ENCODE results near the gene PNPLA2.

Gene PNPLA2

DNA sequence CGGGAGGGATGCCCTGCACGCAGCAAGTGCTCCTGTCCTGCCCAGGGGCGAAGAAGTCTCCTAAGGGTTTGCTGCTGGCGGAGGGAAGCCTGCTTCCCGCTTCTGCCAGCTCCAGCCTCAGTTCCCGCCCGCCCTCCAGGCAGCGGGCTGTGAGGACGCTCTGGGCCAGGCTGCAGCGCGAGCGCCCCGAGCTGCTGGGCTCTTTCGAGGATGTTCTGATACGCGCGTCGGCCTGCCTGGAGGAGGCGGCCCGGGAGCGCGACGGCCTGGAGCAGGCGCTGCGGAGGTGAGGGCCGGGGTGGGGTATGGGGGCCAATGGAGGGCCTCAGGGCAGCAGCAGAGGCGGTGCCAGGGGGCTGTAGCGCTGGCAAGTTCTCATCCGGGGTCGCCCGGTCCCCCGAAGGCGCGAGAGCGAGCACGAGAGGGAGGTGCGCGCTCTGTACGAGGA, 11.2 kb downstream of the PNPLA2 start:
- TF ChIP-seq, protein P1, sequence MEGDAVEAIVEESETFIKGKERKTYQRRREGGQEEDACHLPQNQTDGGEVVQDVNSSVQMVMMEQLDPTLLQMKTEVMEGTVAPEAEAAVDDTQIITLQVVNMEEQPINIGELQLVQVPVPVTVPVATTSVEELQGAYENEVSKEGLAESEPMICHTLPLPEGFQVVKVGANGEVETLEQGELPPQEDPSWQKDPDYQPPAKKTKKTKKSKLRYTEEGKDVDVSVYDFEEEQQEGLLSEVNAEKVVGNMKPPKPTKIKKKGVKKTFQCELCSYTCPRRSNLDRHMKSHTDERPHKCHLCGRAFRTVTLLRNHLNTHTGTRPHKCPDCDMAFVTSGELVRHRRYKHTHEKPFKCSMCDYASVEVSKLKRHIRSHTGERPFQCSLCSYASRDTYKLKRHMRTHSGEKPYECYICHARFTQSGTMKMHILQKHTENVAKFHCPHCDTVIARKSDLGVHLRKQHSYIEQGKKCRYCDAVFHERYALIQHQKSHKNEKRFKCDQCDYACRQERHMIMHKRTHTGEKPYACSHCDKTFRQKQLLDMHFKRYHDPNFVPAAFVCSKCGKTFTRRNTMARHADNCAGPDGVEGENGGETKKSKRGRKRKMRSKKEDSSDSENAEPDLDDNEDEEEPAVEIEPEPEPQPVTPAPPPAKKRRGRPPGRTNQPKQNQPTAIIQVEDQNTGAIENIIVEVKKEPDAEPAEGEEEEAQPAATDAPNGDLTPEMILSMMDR (IDR thresholded peaks at IDR 0.05; ENCODE audit: low read depth, low read length, missing control alignments): no peak
- in situ Hi-C loops (cut with HindIII; ENCODE audit: low pct_ligation_motif_present, low sequenced_read_pairs): no loop called here
- Histone ChIP-seq H3K4me3 (ENCODE audit: low read depth, low read length) (peak overlapping the region; percentile 42), H3K27me3 (replicated peaks) (no peaks in the 10 kb centered on the region), H3K27ac (no peak overlapping the region), H3K36me3 (replicated peaks) (peaks cover 7% of the 10 kb centered on the region)
- DNase-seq: no peak

DNA sequence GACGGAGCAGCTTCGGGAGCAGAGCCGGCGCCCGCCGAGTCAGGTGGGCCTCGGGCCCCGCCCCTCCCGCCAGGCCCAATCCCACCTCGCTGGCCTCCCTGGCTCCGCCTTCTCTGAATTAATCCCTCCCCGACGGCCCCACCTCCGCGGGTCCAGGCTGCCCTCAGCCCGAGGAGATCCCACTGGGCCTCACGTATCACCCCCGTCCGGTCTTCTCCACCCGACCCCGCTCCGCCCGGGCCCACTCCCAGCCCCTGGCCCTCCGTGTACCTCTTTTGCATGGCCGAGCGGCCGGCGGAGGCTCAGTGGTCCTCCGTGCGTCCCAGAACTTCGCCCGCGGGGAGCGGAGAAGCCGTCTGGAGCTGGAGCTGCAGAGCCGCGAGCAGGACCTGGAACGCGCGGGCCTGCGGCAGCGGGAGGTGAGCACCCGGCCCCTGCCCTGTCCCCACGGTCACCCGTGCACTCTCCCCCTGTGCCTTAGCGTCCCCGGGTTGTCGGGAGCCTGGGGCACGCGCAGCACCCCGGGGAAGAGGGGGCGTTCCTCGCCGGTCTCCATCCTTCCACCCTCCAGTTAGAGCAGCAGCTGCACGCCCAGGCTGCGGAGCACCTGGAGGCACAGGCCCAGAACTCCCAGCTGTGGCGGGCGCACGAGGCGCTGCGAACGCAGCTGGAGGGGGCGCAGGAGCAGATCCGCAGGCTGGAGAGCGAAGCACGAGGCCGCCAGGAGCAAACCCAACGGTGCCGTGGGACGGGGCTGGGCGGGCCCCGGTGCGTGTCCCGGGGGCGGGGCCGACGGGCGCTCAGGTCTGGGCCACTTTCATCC, 11.8 kb downstream of the PNPLA2 start:
- in situ Hi-C loops (cut with HindIII; ENCODE audit: low pct_ligation_motif_present, low sequenced_read_pairs): no loop called here
- peak; percentile 51 for DNase-seq
- no peaks in the 10 kb centered on the region for H3K27me3 ChIP-seq (replicated peaks)

DNA sequence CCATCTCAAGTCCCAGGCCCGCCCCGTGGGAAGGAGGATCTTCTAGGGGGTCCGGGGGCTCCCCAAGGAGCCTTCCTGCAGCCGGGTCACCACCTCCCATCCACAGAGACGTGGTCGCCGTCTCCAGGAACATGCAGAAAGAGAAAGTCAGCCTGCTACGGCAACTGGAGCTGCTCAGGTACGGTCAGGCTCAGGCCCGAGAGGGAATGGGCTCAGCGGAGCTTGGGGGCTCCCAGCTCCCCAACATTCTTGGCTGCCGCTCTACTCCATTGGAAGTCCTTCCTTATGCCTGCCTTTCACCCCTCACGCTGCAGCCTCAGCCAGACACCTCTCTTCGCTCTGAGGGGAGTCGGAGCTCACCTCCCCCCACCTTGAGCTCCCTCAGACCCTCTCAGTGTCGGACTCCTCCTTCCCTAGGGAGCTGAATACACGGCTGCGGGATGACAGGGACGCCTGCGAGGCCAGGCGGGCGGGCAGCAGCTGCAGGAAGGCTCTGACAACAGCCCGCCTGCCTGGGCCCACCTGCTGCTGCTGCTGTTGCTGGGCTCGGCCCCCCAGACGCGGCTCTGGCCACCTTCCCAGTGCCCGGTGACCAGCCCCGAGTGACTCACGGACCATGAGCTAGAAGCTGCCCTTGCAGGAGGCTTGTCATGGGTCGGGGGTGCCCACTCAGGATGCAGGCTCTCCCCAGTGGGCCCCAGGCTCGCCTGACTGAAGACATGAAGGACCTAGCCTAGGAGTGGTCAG, 12.6 kb downstream of the PNPLA2 start:
- no peak overlapping the region for H3K4me3 ChIP-seq (ENCODE audit: low read depth, low read length)
- in situ Hi-C loops (cut with HindIII; ENCODE audit: low pct_ligation_motif_present, low sequenced_read_pairs): no loop called here
- TF ChIP-seq, protein P1 (IDR thresholded peaks at IDR 0.05; ENCODE audit: low read depth, low read length, missing control alignments): no peak
- no peaks in the 10 kb centered on the region for H3K27me3 ChIP-seq (replicated peaks)
- no peak overlapping the region for H3K27ac ChIP-seq
- DNase-seq: no peak
- H3K36me3 ChIP-seq (replicated peaks): peaks cover 2% of the 10 kb centered on the region

More for the DNA sequence above, 11.8 kb downstream of the PNPLA2 start:
- peaks cover 2% of the 10 kb centered on the region for H3K36me3 ChIP-seq (replicated peaks)
- H3K27ac ChIP-seq: no peak overlapping the region
- peak overlapping the region; percentile 42 for H3K4me3 ChIP-seq (ENCODE audit: low read depth, low read length)
- TF ChIP-seq, protein P1 (IDR thresholded peaks at IDR 0.05; ENCODE audit: low read depth, low read length, missing control alignments): no peak

DNA sequence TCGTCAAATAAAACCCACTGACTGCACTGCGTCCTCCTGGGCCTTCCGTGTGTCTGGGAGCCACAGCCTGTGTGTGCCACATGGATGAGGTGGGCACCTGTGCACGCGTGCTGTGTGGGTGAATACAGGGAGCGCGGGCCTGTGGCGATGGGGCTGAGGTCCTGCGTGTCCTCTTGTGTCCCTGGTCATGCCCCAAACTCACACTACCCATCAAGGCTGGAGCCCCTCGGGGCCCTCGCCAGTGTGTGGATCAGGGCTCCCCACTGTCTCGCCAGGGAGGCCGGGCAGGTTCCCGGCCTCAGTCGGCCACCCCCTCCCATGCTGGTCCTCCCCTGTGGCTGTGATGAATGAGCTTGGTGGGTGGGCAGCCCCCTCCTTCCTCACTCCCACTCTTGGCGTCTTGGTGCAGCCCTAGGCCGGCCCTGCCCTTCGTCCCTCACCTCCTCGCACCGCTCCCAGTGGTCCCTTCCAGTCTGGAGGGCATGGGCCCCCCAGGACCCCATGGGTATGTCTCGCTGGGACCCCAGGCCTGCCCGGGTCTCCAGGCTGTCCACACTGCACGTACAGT, 13.3 kb downstream of the PNPLA2 start:
- Histone ChIP-seq H3K27ac (no peak overlapping the region), H3K36me3 (replicated peaks) (peaks cover 10% of the 10 kb centered on the region), H3K4me3 (ENCODE audit: low read depth, low read length) (peak overlapping the region; percentile 48), H3K27me3 (replicated peaks) (no peaks in the 10 kb centered on the region)
- no peak for DNase-seq
- TF ChIP-seq, protein P1 (IDR thresholded peaks at IDR 0.05; ENCODE audit: low read depth, low read length, missing control alignments): no peak
- in situ Hi-C loops (cut with HindIII; ENCODE audit: low pct_ligation_motif_present, low sequenced_read_pairs): no loop called here

DNA sequence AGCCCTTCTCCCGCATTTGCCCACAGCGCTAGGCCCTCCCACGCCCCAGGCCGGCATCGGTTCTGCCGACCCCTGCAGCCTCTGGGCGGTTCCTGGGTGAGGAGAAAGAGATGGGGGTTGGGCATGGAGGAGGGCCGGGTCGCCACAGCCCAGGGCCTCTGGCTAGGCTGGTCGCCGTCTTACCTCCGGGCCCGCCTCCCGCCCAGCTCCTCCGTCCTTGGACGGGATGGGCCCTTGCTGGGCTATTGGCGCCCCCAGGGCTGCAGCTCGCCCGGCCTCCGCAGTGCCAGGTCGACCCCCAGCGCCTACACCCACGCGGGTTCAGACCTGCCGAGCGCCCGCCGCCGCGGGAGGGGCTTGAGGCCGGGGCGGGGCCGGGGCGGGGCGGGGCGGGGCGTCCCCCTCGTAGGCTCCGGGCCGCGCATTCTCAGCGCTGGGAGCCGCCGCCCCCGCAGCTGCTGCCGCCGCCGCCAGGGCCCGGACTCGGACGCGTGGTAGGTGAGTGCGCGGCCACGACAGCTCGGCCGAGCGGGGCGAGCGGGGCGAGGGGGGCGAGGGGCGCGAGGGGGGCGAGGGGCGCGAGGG, 13.9 kb downstream of the PNPLA2 start, which contains the start of gene CD151:
Gene CD151 (plus strand): TSS at position 424 of the 585 bp plus-strand sequence. CDS start 3,118 bp downstream, outside the sequence.
- no peak for DNase-seq
- H3K36me3 ChIP-seq (replicated peaks): peaks cover 15% of the 10 kb centered on the region
- peak within 1 kb of the TSS; percentile 73 for H3K27ac ChIP-seq
- peak within 1 kb of the TSS; percentile 73 for H3K4me3 ChIP-seq (ENCODE audit: low read depth, low read length)
- H3K27me3 ChIP-seq (replicated peaks): no peaks in the 10 kb centered on the region
- TF ChIP-seq, protein P1 (IDR thresholded peaks at IDR 0.05; ENCODE audit: low read depth, low read length, missing control alignments): no peak
- in situ Hi-C loops (cut with HindIII; ENCODE audit: low pct_ligation_motif_present, low sequenced_read_pairs): no loop called here
